ENCODE data around the gene NR6A1.
A peak's percentile ranks its signal among the peaks of the same experiment; 100 is the strongest.

The NR6A1 gene

GRCh38 chr9:124680714-124681390 is 90.3 kb downstream of the NR6A1 start:
- no peak for DNase-seq

GRCh38 chr9:124680049-124680448 is 91.1 kb downstream of the NR6A1 start:
- no peak for DNase-seq

GRCh38 chr9:124676159-124676551 is 95.0 kb downstream of the NR6A1 start:
- DNase-seq, result no peak

GRCh38 chr9:124675261-124676158 is 95.6 kb downstream of the NR6A1 start:
- DNase-seq, result no peak

GRCh38 chr9:124674651-124675050 is 96.5 kb downstream of the NR6A1 start:
- DNase-seq, result no peak

GRCh38 chr9:124673063-124673462 is 98.0 kb downstream of the NR6A1 start:
- no peak for DNase-seq

GRCh38 chr9:124671861-124672260 is 99.2 kb downstream of the NR6A1 start:
- no peak for DNase-seq

- no peak for DNase-seq
Measured at GRCh38 chr9:124666642-124667041, 104.5 kb downstream of the NR6A1 start.

GRCh38 chr9:124665391-124666058 is 105.6 kb downstream of the NR6A1 start:
- no peak for DNase-seq

- DNase-seq, result no peak
Measured at GRCh38 chr9:124664143-124664542, 107.0 kb downstream of the NR6A1 start.

- no peak for DNase-seq
Measured at GRCh38 chr9:124663046-124663961, 107.8 kb downstream of the NR6A1 start.

- DNase-seq, result no peak
Measured at GRCh38 chr9:124662561-124662960, 108.5 kb downstream of the NR6A1 start.

- DNase-seq, result no peak
Measured at GRCh38 chr9:124661271-124661670, 109.8 kb downstream of the NR6A1 start.

- DNase-seq, result no peak
Measured at GRCh38 chr9:124660341-124660801, 110.7 kb downstream of the NR6A1 start.

- peak; percentile 26 for DNase-seq
Measured at GRCh38 chr9:124659099-124659659, 111.9 kb downstream of the NR6A1 start.

GRCh38 chr9:124658165-124659017 is 112.7 kb downstream of the NR6A1 start:
- no peak for DNase-seq

GRCh38 chr9:124657516-124657915 is 113.6 kb downstream of the NR6A1 start:
- DNase-seq, result no peak

GRCh38 chr9:124654431-124654830 is 116.7 kb downstream of the NR6A1 start:
- DNase-seq, result no peak

GRCh38 chr9:124652615-124653393 is 118.3 kb downstream of the NR6A1 start:
- DNase-seq, result no peak

GRCh38 chr9:124652203-124652602 is 118.9 kb downstream of the NR6A1 start:
- DNase-seq, result no peak
